ENCODE data around the gene CYS1. TPM values are rescaled to one million over a fixed set of nuclear protein-coding genes. Genes with fewer than 3 reads are reported as not detected.
A peak's percentile ranks its signal among the peaks of the same experiment; 100 is the strongest.
"Not testable (repeated sequence)": the region's sequence is repeated elsewhere in the genome, so short reads cannot be mapped to it uniquely, and the experiment has no call there.

The CYS1 gene
- total RNA-seq, 1 donor from 2014 or later, result 3.7 TPM

DNA sequence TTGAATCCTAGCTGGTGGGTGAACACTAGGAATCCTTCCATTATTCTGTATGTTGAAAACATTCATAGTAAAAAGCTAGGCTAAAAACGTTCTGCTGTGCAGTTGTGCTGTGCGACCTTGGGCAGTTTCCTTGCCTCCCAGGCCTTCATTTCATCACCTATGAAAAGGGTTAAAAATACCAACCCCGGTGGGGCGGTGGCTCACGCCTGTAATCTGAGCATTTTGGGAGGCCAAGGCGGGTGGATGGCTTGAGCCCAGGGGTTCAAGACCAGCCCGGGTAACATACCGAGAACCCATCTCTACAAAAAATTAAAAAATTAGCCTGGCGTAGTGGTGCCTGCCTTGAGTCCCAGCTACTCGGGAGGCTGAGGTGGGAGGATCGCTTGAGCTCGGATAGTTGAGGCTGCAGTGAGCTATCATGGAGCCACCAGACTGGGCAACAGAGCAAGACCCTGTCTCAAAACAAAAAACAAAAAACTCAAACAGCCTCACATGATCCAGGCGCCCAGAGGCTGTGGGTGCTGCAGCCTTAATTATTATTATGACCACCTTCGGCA is 39.5 kb upstream of the CYS1 start:
- no peaks in the 10 kb centered on the region for H3K36me3 ChIP-seq (ENCODE audit: insufficient read depth, low read length)
- H3K4me2 ChIP-seq (ENCODE audit: low read length), result peak overlapping the region; percentile 90
- H3K4me3 ChIP-seq (ENCODE audit: insufficient read depth, low read depth, low read length), result peak overlapping the region; percentile 71
- no peaks in the 10 kb centered on the region for H3K36me3 Mint-ChIP-seq (ENCODE audit: low read depth, unreplicated experiment)
- peaks cover 30% of the 10 kb centered on the region for H3K4me1 ChIP-seq (ENCODE audit: insufficient read depth, low read length)
- H3K27ac ChIP-seq (ENCODE audit: low read depth, low read length), result peak overlapping the region; percentile 87
- TF ChIP-seq EZH2 (IDR thresholded peaks at IDR 0.05; ENCODE audit: insufficient read depth, low read length), result no peak
- TF ChIP-seq, protein P1, sequence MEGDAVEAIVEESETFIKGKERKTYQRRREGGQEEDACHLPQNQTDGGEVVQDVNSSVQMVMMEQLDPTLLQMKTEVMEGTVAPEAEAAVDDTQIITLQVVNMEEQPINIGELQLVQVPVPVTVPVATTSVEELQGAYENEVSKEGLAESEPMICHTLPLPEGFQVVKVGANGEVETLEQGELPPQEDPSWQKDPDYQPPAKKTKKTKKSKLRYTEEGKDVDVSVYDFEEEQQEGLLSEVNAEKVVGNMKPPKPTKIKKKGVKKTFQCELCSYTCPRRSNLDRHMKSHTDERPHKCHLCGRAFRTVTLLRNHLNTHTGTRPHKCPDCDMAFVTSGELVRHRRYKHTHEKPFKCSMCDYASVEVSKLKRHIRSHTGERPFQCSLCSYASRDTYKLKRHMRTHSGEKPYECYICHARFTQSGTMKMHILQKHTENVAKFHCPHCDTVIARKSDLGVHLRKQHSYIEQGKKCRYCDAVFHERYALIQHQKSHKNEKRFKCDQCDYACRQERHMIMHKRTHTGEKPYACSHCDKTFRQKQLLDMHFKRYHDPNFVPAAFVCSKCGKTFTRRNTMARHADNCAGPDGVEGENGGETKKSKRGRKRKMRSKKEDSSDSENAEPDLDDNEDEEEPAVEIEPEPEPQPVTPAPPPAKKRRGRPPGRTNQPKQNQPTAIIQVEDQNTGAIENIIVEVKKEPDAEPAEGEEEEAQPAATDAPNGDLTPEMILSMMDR (IDR thresholded peaks at IDR 0.05; ENCODE audit: insufficient read depth, low read depth, low read length), result no peak
- H3K27me3 ChIP-seq (ENCODE audit: insufficient read depth, low read length), result no peaks in the 10 kb centered on the region
- FAIRE-seq, result no peak
- H4K20me1 ChIP-seq (ENCODE audit: insufficient read depth, low read length), result no peaks in the 10 kb centered on the region
- no peaks in the 10 kb centered on the region for H3K9me3 Mint-ChIP-seq (ENCODE audit: unreplicated experiment)
- peaks cover 2% of the 10 kb centered on the region for H3K27me3 Mint-ChIP-seq (ENCODE audit: low read depth, unreplicated experiment)
- H3K27ac Mint-ChIP-seq (ENCODE audit: unreplicated experiment), result peak overlapping the region; percentile 94
- H3K79me2 ChIP-seq (ENCODE audit: insufficient read depth, low read length), result peaks cover 24% of the 10 kb centered on the region
- DNase-seq (ENCODE audit: low read depth), result no peak
- peak overlapping the region; percentile 92 for H3K4me3 Mint-ChIP-seq (ENCODE audit: unreplicated experiment)
- peak overlapping the region; percentile 80 for H2AFZ ChIP-seq (ENCODE audit: low read depth, low read length)
- no peaks in the 10 kb centered on the region for H3K9me3 ChIP-seq (ENCODE audit: insufficient read depth, low read depth, low read length)
- peaks cover 15% of the 10 kb centered on the region for H3K4me1 Mint-ChIP-seq (ENCODE audit: low read depth, unreplicated experiment)
- peak overlapping the region; percentile 21 for H3K9ac ChIP-seq (ENCODE audit: low read length)

- peaks cover 23% of the 10 kb centered on the region for H3K79me2 ChIP-seq (ENCODE audit: insufficient read depth, low read length)
- H3K9me3 ChIP-seq (ENCODE audit: insufficient read depth, low read depth, low read length), result no peaks in the 10 kb centered on the region
- peaks cover 29% of the 10 kb centered on the region for H3K4me1 ChIP-seq (ENCODE audit: insufficient read depth, low read length)
- peaks cover 11% of the 10 kb centered on the region for H3K4me1 Mint-ChIP-seq (ENCODE audit: low read depth, unreplicated experiment)
- no peaks in the 10 kb centered on the region for H4K20me1 ChIP-seq (ENCODE audit: insufficient read depth, low read length)
- H3K4me2 ChIP-seq (ENCODE audit: low read length), result no peak overlapping the region
- no peaks in the 10 kb centered on the region for H3K36me3 Mint-ChIP-seq (ENCODE audit: low read depth, unreplicated experiment)
- H3K27ac Mint-ChIP-seq (ENCODE audit: unreplicated experiment), result no peak overlapping the region
- FAIRE-seq (no peak), DNase-seq (ENCODE audit: low read depth) (no peak)
- no peaks in the 10 kb centered on the region for H3K36me3 ChIP-seq (ENCODE audit: insufficient read depth, low read length)
- H3K27ac ChIP-seq (ENCODE audit: low read depth, low read length), result no peak overlapping the region
- peaks cover 2% of the 10 kb centered on the region for H3K27me3 Mint-ChIP-seq (ENCODE audit: low read depth, unreplicated experiment)
- H3K9me3 Mint-ChIP-seq (ENCODE audit: unreplicated experiment), result no peaks in the 10 kb centered on the region
- H2AFZ ChIP-seq (ENCODE audit: low read depth, low read length), result no peak overlapping the region
- no peaks in the 10 kb centered on the region for H3K27me3 ChIP-seq (ENCODE audit: insufficient read depth, low read length)
- H3K4me3 ChIP-seq (ENCODE audit: insufficient read depth, low read depth, low read length), result no peak overlapping the region
- H3K4me3 Mint-ChIP-seq (ENCODE audit: unreplicated experiment), result no peak overlapping the region
- no peak for TF ChIP-seq EZH2 (IDR thresholded peaks at IDR 0.05; ENCODE audit: insufficient read depth, low read length)
- TF ChIP-seq, protein P1 (IDR thresholded peaks at IDR 0.05; ENCODE audit: insufficient read depth, low read depth, low read length), result no peak
- no peak overlapping the region for H3K9ac ChIP-seq (ENCODE audit: low read length)
Observed at GRCh38 chr2:10119027-10119325, 38.8 kb upstream of the CYS1 start.

DNA sequence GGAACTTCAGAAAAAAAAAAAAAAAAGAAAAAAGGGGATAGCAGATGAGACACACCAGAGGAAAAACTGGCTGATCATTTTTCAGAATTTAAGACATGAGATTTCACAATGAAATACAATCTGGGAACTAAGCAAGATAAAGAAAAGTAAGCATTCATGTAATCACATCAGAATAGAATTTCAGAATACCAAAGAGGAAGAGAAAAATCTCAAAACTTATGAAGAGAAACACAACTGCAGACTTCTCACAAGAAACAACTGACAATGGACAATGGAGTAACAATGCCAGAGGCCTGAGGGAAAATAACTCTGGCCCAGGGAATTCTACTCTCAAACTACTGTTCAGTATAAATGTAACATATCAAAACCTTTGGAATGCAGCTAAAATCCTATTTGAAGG is 29.1 kb upstream of the CYS1 start:
- Histone ChIP-seq H3K9ac (ENCODE audit: low read length) (no peak overlapping the region), H3K79me2 (ENCODE audit: insufficient read depth, low read length) (no peaks in the 10 kb centered on the region), H3K27me3 (ENCODE audit: insufficient read depth, low read length) (no peaks in the 10 kb centered on the region), H3K4me2 (ENCODE audit: low read length) (no peak overlapping the region), H3K9me3 (ENCODE audit: insufficient read depth, low read depth, low read length) (no peaks in the 10 kb centered on the region), H3K4me1 (ENCODE audit: insufficient read depth, low read length) (no peaks in the 10 kb centered on the region), H3K4me3 (ENCODE audit: insufficient read depth, low read depth, low read length) (no peak overlapping the region), H3K27ac (ENCODE audit: low read depth, low read length) (no peak overlapping the region), H2AFZ (ENCODE audit: low read depth, low read length) (no peak overlapping the region), H3K36me3 (ENCODE audit: insufficient read depth, low read length) (no peaks in the 10 kb centered on the region), H4K20me1 (ENCODE audit: insufficient read depth, low read length) (no peaks in the 10 kb centered on the region)
- TF ChIP-seq EZH2 (IDR thresholded peaks at IDR 0.05; ENCODE audit: insufficient read depth, low read length), result no peak
- TF ChIP-seq, protein P1 (IDR thresholded peaks at IDR 0.05; ENCODE audit: insufficient read depth, low read depth, low read length), result no peak
- no peaks in the 10 kb centered on the region for H3K36me3 Mint-ChIP-seq (ENCODE audit: low read depth, unreplicated experiment)
- peaks cover 4% of the 10 kb centered on the region for H3K27me3 Mint-ChIP-seq (ENCODE audit: low read depth, unreplicated experiment)
- FAIRE-seq, result no peak
- H3K4me3 Mint-ChIP-seq (ENCODE audit: unreplicated experiment), result no peak overlapping the region
- peaks cover 8% of the 10 kb centered on the region for H3K9me3 Mint-ChIP-seq (ENCODE audit: unreplicated experiment)
- H3K4me1 Mint-ChIP-seq (ENCODE audit: low read depth, unreplicated experiment), result no peaks in the 10 kb centered on the region
- DNase-seq (ENCODE audit: low read depth), result no peak
- no peak overlapping the region for H3K27ac Mint-ChIP-seq (ENCODE audit: unreplicated experiment)

DNA sequence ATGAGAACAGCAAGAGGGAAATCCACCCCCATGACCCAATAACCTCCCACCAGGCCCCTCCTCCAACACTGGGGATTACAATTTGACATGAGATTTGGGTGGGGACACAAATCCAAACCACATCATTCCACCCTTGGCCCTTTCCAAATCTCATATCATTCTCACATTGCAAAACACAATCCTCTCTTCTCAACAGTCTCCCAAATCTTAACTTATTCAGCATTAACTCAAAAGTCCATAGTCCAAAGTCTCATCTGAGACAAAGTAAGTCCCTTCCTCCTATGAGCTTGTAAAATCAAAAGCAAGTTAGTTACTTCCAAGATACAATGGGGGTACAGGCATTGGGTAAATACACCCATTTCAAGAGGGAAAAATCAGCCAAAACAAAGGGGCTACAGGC is 24.7 kb upstream of the CYS1 start:
- not testable (repeated sequence) for H3K36me3 Mint-ChIP-seq (ENCODE audit: low read depth, unreplicated experiment); DNase-seq (ENCODE audit: low read depth); H2AFZ ChIP-seq (ENCODE audit: low read depth, low read length); H3K4me3 ChIP-seq (ENCODE audit: insufficient read depth, low read depth, low read length); FAIRE-seq; H3K4me3 Mint-ChIP-seq (ENCODE audit: unreplicated experiment); H3K27me3 ChIP-seq (ENCODE audit: insufficient read depth, low read length); H3K9me3 Mint-ChIP-seq (ENCODE audit: unreplicated experiment); H3K79me2 ChIP-seq (ENCODE audit: insufficient read depth, low read length); H3K4me1 Mint-ChIP-seq (ENCODE audit: low read depth, unreplicated experiment); H4K20me1 ChIP-seq (ENCODE audit: insufficient read depth, low read length); H3K27ac Mint-ChIP-seq (ENCODE audit: unreplicated experiment); H3K9ac ChIP-seq (ENCODE audit: low read length); H3K27ac ChIP-seq (ENCODE audit: low read depth, low read length); H3K4me2 ChIP-seq (ENCODE audit: low read length); H3K9me3 ChIP-seq (ENCODE audit: insufficient read depth, low read depth, low read length); H3K36me3 ChIP-seq (ENCODE audit: insufficient read depth, low read length); H3K4me1 ChIP-seq (ENCODE audit: insufficient read depth, low read length)
- H3K27me3 Mint-ChIP-seq (ENCODE audit: low read depth, unreplicated experiment), result peaks cover 12% of the 10 kb centered on the region

All from astrocyte (in vitro differentiated cells and primary cell).